Anterior cingulate cortex (tissue), 58 donors: Measurements from ENCODE around the gene BACE2.
"Not testable (repeated sequence)": the region's sequence is repeated elsewhere in the genome, so short reads cannot be mapped to it uniquely, and the experiment has no call there.

Experiments
- DNase-seq, 58 donors: peaks; one replicate each; lab custom pipeline; 2025; lab: John Stamatoyannopoulos, UW

BACE2 gene

DNA sequence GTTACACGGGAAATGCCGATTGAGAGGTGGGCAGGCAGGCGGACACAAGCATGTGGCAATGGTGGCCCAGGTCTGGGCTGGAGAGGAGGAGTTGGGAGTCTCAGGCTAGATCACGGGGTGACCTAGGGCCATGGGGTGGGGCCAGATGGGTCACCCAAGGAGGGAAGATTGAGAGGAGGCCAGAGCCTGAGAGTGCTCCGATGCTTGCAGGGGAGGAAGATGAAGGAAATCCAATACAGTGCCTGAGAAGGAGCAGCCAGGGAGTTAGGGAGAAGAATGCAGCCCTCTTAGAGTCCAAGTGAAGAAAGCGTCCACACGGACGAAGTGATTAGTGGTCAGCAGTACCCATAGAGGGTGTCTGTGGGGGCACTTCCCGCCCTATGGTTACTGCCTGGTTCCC, 87.2 kb downstream of the BACE2 start:
- DNase-seq = no peak

DNA sequence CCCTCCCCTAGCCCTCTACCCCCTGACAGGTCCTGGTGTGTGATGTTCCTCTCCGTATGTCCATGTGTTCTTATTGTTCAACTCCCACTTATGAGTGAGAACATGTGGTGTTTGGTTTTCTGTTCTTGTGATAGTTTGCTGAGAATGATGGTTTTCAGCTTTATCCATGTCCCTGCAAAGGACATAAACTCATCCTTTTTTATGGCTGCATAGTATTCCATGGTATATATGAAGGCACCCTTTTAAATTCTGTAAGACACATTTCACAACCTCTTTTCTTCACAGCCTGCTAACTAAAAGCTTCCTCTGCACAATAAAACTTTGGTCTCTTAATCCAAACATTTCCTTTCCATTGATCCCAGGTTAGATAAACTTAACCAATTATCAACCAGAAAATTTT, 88.3 kb downstream of the BACE2 start:
- DNase-seq = not testable (repeated sequence)

DNA sequence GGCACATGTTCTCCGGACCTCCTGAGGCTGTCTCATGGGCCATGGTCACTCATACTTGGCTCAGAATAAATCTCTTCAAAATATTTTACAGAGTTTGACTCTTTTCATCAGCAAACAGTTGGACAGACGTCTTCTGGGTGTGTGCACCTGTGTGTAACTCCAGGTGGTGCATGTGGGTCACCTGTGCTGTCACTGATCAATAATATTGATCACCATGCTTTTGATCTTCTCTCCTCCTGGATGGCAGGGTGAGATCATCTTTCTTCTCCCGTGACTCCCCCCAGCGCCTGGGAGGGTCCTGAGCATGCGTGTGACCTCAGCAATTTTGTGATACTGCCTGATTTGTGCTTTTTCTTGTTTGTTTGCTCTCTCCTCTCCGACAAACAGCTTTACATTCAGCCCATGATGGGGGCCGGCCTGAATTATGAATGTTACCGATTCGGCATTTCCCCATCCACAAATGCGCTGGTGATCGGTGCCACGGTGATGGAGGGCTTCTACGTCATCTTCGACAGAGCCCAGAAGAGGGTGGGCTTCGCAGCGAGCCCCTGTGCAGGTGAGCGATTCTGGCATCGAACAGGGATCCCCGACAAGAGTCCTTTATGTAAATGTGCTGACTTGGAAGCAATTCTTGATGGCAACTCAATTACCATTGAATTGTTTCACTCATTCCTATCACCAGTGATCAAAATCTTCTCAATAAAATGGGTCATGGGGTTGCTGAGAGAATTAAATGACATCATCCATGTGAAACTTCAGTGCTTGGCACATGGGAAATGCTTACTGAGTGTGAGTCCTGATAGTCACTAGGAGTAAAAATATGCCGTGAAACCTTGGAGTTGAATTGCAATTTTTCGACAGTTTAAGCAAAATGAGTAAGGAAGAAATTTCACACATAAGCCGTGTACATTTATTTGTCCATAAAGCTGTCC, 89.1 kb downstream of the BACE2 start:
- DNase-seq = no peak

DNA sequence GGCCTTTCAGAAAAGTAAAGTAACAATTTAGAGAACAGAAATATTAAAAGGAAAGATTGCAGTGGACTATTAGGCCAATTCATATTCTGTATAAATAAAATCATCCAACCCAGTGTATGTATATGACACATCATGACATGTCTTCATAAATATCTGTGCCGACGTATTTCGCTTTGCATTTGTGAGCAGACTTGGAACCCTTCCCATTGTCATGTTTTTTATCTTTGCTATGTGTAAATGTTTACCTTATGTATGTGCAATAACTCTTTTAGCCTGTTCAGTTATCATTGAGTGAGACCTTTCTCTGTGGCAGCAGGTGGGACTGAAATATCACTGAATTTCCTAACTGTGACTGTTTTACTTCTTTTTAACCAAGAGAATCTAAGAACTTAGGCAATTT, 90.7 kb downstream of the BACE2 start:
- no peak for DNase-seq

DNA sequence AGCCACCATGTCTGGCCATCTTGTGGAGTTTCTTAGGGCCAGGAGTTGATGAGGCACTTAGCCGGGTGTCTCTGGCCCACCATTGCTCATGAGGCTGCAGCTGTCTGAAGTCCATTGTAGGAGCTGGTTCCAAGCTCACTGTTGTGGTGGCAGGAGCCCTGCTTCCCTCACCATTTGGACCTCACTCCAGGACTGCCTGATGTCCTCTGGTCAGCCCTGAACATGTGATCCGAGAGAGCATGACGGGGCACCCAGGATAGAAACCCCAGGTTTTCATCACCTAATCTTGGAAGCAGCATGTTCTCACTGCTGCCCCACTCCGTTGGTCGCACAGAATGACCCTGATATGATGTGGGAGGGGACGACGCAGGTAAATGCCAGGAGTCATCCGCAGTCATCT, 92.5 kb downstream of the BACE2 start:
- DNase-seq = no peak

DNA sequence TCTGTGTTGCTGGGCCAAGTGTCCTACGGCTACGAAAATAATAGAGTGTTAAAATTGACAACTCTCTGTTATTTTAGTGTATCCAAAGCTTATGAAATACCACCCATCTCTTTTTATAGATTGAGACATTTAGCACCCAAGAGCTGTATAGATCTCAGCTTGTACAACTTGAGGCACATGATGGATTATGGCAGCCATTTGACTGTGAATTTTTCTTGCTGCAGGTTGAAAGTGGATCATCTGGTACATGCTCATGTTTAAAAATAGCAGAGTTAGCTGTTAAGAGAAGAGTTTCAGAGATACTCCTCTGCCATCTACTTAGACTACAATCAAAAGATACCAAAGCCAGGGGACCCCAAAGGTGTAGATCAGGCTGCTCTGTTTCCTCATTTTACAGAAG, 99.4 kb downstream of the BACE2 start:
- DNase-seq = peak in 1 of 58 donors; percentile 22

DNA sequence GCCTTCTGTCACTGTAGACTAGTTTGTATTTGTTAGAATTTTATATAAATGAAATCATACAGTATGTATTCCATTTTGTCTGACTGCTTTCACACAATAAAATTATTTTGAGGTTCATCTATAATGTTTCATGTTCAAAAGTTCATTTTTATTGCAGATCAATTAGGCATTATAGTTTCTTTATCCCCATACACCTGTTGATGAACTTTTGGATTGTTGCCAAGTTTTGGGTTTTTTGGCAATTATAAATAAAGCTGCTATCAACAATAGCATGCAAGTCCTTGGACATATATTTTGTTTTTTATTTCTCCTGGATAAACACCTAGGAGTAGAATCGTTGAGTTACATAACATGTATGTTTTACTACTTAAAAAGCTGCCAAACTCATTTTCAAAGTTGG, 101.6 kb downstream of the BACE2 start:
- DNase-seq = no peak

DNA sequence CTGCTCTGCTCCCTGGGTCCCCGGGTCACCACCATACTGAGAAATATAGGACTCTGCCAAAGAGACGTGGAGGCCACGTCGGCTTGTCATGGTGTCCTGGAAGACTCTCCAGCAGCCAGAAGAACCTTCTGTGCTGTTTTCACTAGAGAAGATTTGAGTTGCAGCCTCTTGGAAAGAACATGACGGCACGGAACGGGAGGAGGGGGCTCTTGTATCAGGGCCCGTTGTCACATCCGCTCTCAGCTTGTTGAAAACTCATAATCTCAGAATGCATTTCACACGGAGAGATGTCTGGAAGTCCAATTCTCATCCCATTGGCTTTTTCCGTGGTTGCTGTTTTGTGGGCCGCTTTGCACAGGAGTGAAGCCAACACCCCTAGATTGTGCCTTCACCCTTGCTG, 109.2 kb downstream of the BACE2 start:
- no peak for DNase-seq

DNA sequence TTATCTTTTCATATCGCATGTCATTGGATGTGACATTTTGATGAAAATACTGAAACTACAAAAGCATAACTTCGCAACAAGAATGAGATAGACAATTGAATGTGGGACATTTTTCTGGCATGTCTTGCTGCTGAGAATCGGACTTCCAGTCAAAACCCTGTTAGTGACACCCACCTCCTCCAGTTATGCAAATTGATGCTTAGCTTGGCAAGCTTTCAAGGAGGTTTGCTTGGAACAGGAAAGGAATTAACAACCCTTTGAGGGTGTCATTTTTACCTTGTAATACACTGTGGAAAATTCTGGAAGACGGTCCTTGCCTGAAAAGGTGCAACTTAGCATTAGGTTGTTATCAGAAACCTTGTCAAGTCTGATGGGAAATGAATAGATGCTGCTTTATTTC, 109.9 kb downstream of the BACE2 start:
- DNase-seq = no peak

DNA sequence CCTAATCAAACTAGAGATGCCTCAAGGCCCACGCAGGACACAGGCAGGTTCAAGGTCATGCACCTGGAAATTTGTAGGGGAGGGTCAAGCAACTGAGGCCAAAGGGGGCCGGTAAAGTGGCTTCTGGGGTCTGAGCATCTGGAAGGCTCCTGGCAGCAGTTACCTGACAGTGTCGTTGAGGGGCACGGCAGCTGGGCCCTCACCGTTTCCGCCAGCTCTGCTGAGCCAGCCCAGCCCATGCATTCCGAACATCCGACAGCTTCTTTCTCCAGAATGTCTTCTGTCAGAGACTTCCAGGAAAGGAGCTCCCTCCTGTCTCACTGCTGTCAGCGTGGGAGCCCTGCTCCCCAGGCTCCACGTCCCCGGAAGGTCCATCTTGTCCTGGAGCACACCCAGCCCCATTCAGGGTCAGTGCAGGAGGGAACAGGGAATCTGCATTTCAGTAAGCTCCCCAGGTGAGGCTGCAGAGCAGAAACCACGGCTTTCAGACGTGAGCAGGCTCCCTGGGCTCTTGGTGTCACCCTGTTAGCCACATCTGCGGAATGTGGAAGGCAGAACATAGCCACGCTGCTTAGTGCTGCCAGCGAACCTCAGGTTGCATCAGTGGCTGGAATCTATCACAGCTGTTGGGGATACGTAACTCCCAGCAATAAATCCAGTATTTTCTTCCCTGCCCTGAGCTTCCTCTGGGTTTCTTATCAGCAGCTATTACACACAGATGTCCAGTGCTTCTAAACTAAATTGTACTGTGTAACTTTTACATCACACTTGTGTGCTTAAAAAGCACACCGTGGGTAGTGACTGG, 112.4 kb downstream of the BACE2 start:
- DNase-seq = no peak

DNA sequence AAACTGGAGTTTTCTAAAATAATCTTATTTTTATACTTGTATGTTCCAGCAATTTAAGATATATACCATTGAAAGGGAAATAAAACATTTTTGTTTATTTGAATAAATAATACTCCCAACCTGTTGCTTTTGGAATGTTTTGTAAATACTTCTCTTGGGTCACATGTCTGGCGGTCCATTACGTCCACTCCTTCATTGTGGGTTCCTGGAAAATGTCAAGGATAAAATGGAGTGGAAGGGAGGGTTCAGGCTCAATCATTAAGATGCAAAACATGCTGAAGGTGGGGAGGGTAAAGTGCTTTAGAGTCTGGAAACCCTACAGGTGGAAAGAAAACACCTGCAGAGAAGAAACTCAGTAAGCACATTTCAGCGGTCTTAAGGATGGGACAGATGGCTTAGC, 114.5 kb downstream of the BACE2 start:
- DNase-seq = no peak

DNA sequence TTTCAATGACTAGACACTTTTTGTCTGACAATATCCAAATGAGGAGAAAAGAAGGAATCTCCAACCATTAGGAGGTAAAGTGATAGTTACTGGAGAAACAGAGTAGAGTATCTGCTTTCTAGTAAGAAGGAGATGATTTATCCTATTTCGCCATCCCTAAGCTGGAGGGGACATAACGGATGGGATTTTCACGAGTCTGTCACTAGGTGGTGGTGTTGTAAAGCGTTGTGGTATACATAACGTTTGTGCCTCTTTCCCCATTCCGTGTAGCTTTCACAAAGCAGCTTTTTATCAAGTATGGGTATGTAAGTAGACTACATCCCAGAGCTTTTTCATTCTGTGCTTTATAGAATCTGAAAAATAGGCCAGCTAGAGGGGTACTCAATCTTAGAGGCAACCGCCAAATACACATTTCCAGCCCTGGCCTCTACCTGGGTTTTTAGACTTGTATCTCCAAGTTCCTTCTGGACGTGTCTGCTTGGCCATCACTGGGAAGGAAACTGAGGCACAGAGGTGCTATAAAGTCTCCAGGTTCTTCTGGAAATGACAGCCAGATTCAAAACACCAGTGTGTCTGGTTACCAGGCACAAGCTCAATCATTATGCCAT, 115.4 kb downstream of the BACE2 start:
- peak in 29 of 58 donors; percentile 2 to 62 (median 16) for DNase-seq

DNA sequence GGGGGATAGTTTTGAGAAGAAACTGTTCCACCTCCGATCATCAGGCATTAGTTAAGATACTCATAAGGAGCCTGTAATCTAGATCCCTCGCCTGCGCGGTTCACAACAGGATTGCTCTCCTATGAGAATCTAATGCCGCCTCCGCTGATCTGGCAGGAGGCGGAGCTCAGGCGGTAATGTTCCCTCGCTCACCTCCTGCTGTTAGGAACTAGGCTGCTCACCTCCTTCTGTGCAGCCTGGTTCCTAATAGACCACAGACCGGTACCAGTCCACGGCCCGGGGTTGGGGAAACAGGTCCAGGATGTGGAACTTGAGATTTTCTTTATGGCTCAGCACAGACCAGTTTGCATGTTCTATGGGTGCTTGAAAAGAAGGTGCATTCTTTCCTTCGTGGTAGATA, 121.5 kb downstream of the BACE2 start:
- DNase-seq = no peak

DNA sequence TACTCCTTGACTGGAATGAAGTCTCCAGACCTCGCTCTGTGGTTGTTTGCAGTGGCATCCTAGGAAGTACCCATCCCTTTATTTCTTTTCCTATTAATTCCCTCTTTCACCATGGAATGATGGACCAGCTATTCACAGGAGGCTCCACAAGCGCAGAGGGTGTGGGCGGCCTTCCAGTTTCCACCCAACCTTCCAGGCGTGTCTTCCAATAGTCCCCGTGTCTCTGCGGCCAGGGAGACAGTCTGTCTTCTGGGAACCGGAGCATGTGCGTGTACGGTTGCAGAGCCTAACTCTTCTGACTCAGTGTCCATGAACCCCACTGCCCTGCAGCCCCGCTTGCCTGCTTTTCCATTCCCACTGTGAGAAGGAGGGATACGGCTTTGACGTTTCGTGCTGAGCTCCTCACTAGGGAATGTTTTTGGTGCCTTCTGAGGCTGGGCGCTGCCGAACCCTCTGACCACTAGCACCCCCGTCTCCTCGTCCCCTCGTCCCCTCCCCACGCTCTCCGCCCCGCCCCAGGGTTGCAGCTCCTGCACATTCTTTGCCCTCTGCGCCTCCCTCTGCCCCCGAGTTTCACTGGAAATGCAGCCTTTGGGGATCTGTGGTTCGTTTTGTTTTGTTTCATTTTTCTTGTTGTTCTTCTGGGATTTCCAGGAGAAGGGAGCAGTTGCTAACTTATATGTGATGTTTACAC, 122.3 kb downstream of the BACE2 start:
- DNase-seq = no peak

DNA sequence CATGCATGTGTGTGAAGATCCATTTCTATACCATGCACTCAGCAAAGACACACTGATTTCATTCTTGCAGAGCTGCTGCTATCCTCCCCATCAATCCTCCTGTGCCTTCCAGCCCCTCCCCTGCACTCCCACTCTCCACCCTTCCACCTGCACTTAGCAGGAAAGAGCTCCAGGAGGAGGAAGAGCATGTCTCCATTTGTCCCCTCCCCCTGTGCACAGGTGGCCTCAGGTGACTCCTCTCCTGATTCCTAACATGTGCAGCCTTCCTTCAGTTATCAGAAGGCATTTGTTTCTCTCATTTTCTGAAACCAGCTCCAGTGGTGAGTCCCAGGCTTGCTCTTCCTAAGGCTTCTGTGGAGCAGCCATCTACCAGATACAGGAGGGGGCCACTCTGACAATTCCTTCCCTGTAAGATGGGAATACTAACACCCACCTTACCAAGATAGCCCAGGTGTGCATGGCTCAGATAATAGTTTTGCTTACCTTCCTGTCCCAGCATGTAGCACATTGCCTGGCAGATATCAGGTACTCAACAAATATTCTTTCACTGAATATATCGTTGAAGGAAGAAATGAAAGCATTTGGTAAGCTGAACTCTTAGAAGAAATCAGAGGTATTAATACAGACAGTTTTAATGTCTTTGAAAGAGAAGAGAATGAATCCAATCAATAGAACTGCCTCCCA, 126.7 kb downstream of the BACE2 start:
- no peak for DNase-seq

DNA sequence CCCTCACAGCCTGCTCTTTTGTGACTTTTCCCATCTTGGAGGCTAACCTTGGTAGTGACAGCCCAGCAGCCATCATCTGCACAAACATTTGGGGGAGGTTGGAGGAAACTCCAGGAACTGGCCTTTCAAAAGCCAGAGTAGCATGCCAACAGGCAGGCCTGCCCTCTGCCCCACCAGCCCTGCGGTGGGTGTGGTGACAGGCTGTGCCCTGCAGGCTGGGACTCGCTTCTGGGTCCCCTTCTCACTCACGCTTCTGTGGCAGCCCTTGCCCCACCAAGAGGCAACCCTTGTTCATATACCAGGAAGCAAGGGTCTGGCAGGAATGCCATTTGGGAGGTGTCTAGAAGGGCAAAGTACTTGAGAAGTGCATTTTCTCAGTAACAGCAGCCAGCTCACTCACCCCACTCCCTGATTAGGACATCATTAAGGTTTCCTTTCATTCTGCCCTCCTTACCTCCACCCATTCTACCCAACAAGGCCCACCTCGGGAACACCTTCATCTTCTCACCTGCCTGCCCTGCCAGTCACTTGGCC, 127.8 kb downstream of the BACE2 start:
- no peak for DNase-seq

DNA sequence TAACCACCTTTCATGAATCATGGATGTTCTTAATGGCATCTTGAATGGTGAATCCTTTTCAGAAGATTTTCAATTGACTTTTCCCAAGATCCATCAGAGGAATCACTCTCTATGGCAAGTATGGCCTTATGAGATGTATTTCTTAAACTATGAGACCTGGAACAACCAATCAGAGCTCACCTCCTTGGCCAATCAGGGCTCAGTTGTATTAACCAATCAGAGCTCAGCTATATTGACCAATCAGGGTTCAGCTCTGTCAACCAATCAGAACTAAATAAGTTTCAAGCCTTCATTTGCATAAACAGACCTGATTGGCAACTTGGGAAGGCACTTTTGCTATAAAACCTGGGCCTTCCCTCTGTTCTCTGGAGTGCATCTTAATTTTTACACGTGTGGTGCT, 135.0 kb downstream of the BACE2 start:
- DNase-seq = no peak

DNA sequence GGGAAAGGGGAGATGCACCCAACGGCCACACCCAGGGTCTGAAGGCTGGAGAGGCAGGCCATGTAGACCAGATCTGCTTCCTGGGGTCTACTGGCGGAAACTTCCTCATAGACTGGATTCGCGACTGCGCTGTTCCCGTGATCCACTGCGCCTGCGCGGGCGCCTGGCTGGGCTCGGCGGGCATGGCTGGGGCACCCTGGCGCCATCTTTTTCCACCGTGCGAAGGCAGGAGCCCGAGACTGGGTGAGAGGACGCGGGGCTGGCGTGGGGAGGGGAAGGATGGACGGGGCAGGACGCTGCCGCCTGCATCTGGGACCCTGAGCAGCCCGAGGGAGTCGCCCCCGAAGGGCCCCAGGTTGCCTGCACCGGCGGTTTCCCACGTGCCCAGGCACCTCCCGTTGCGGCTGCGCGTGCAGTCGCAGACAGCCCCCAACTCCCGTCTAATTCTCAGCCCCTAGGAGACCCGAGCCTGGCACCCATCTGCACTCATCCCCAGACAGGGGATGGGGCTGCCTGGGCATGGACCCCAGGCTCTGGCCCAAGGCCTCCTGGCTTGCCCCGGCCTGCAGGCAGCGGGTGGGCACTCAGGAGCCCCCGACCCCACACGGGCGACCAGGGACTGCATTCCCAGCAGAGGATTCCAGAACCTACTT, 136.2 kb downstream of the BACE2 start:
- no peak for DNase-seq

DNA sequence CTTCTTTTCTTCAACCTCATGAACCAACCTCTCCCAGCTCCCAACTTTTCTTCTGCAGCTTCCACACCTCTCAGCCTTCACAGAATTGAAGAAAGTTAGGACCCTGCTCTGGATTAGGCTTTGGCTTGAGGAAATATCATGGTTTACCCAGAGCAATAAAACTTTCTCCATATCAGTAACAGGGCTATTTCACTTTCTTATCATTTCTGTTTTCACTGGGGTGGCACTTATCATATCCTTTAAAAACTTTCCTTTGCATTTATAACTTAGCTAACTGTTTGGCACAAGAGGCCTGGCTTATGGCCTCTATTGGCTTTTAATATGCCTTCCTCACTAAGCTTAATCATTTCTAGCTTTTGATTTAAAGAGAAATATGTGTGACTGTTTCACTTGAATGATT, 139.3 kb downstream of the BACE2 start:
- no peak for DNase-seq
